Bladder microvascular endothelial cell (primary cell): ENCODE data around the gene COL6A2. TPM values are rescaled to one million over a fixed set of nuclear protein-coding genes. Genes with fewer than 3 reads are reported as not detected.

Experiments used
- total RNA-seq: library from RNA; depleted of rRNA; stranded (reverse); fragments of >200 nt; gene quantifications from 2 replicates; pipeline ENCODE4 v1.2.3, GENCODE V29; 2014

COL6A2 gene
- 6.5 and 10.8 TPM in 2 replicates for total RNA-seq

DNA sequence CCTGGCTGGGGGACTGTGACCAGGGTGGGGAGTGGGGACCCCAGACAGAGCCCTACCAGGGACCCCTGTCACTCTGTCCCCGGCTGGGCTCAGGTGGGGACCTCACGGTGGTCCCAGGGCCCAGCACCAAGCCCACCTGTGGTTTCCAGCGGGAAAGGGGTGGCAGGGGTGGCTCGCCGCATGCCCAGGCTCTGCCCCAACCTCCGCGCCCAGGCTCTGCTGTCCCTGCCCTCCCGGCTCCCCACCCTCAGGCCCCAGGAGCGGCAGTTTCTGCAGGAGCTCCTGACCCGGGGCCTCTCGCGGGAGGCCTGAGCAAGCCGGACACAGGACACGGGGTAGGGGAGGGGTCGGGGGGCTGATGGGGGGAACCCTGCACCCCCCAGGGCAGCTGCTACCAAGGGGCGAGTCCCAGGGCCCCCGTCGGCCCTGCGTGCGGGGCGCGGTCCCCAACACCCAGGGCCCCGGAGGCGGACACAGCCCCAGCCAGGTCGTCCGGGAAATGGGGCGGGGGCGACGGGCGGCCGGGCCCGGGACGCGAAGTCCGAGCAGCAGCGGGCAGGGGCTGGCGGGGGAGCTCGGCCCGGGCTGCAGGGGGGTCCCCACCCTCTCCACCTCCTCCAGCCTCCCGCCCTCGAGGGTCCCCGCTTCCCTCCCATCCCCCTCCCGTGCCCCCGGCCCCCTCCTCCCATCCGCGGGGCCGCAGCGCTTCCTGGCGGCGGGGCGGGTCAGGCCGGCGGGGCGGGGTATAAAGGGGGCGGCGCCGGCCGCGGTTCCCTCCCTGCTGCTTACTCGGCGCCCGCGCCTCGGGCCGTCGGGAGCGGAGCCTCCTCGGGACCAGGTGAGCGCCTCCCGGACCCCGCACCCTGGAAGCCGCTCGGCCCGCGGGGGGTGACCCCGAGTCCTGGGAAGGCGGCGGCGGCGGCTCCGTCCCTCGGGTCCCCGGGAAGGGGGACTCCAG, at the start of gene COL6A2:
TSS of gene COL6A2 (plus strand) at position 777 of the 958 bp plus-strand sequence.

DNA sequence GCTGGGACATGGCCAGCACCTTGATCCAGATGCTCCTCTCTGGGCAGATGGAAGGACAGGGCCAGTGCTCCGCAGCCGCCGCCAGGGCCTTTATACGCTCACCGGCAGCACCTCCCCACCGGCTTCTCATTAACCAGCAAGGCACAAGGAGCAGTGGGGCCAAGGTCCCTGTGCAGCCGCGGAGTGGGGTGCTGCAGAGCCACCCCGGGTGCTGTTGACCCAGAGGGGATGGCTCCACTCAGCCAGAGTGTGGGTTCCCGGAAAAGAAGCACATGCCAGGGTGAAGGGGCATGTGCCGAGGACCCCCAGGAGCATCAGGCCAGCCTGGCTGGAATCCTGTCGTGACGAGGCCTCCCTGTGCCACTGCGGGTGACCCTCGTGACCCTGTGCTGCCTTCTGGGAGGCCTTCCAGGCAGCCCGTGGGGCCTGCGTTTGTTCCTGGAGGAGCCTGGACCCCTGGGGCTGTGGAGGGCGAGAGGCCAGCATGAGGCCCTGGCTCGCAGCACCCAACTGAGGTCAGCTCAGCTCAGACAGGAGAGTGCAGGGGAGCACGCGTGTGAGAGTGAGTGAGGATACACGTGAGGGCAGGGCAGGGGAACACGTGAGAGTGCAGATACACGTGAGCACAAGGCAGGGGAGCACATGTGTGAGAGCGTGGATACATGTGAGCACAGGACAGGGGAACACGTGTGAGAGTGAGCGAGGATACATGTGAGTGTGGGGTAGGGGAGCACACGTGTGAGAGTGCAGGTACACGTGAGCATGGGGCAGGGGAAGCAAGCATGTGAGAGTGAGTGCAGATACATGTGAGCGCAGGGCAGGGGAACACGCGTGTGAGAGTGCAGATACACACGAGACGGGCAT, 57.8 kb downstream of the COL6A2 start, which contains the start of gene FTCD:
TSS of gene FTCD (minus strand) at position 66 of the 864 bp plus-strand sequence. CDS start at position 10, 56 bp downstream.

Other genes with a start within 250 kb of the COL6A2 start
- gene COL6A1, start 116.3 kb upstream of the COL6A2 start, total RNA-seq: 9.9 and 25.9 TPM in 2 replicates
- 0.16 TPM in 1 of 2 replicates, not detected in the other for gene FTCD, start 57.5 kb downstream of the COL6A2 start, total RNA-seq
- gene SPATC1L, start 86.3 kb downstream of the COL6A2 start, total RNA-seq: 3.1 and 6.3 TPM in 2 replicates
- 56.8 and 62.7 TPM in 2 replicates for gene LSS, start 130.7 kb downstream of the COL6A2 start, total RNA-seq
- gene MCM3AP, start 187.5 kb downstream of the COL6A2 start, total RNA-seq: 40.3 and 92.3 TPM in 2 replicates
- gene YBEY, start 188.2 kb downstream of the COL6A2 start, total RNA-seq: 5.5 and 8.6 TPM in 2 replicates
- gene C21orf58, start 225.8 kb downstream of the COL6A2 start, total RNA-seq: 4.9 and 5.2 TPM in 2 replicates
- gene PCNT, start 226.0 kb downstream of the COL6A2 start, total RNA-seq: 18.3 and 29.9 TPM in 2 replicates